SJCRH30 (cell line): Measurements from ENCODE around the gene SP2. TPM values are rescaled to one million over a fixed set of nuclear protein-coding genes. Genes with fewer than 3 reads are reported as not detected.

ENCODE experiments used
- DNase-seq, 2 experiments: peaks; one replicate each; pipeline ENCODE4 v3.0.0-alpha.2; 2015 to 2020
- H3K27ac ChIP-seq: fragments of 250-450 bp; sonication (Bioruptor Pico); 2 replicates; pipeline ENCODE4 v1.5.1; 2020; ENCODE audit warnings: mild to moderate bottlenecking, moderate library complexity
- H3K27me3 ChIP-seq: fragments of 250-450 bp; sonication (Bioruptor Pico); 2 replicates; pipeline ENCODE4 v1.5.1; 2020; ENCODE audit warnings: mild to moderate bottlenecking, moderate library complexity
- H3K36me3 ChIP-seq: fragments of 250-450 bp; sonication (Bioruptor Pico); 2 replicates; pipeline ENCODE4 v1.5.1; 2020; ENCODE audit warnings: mild to moderate bottlenecking, moderate library complexity
- H3K4me1 ChIP-seq: fragments of 250-450 bp; sonication (Bioruptor Pico); 2 replicates; pipeline ENCODE4 v1.5.1; 2020; ENCODE audit warnings: mild to moderate bottlenecking, moderate library complexity
- H3K4me3 ChIP-seq: fragments of 250-450 bp; sonication (Bioruptor Pico); 2 replicates; pipeline ENCODE4 v1.5.1; 2020; ENCODE audit warnings: mild to moderate bottlenecking, moderate library complexity
- H3K9me3 ChIP-seq: fragments of 250-450 bp; sonication (Bioruptor Pico); replicated peaks from 2 replicates; pipeline ENCODE4 v1.5.1; 2020; ENCODE audit warnings: mild to moderate bottlenecking, moderate library complexity
- total RNA-seq: library from RNA; depleted of rRNA; stranded (reverse); fragments of >200 nt; shearing (Covaris generic); gene quantifications from 2 replicates; pipeline ENCODE4 v1.2.3, GENCODE V29; 2014

The SP2 gene
- total RNA-seq, 1 experiment from 2014 or later: 3.9 TPM

DNA sequence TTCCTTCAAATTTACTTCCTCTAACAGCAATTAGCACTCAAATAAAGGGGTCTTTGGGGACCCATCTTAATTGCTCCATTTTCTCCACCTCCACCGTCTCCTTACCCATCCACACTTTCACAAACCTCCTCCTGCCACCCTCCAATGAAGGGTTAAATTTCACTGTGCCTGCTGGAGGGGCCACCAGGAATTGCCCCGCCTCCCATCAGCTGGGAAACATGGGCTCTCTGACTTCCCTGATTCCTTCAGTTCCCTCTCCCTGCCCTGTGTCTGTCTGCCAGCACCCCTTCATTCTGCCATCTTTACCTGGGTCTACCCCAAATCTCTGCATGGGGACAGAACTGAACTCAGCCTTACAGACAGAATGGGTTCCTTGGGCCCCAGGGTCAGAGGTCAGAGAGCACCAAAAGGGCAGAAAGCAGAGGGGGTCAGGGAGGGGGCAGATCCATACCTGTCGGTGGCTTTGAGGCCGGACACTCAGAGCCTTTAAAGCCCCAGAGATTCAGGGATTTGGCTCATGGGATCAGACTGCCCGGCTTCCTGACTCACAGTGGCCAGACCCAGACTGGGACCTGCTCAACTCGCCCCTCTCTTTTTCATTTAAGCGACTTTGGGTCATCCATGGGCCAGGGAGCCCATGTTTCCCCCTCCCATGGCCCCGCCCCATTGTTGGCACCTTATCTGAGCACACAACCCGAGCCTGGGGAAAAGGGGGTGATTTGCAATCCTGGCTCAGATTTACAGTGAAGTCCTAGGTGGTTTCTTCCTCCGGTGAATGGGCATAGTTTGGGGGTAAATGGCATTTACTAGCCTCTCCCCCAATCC lies 17.6 kb upstream of the SP2 start:
- Histone ChIP-seq H3K36me3 (no peaks in the 10 kb centered on the region), H3K27me3 (peaks cover 44% of the 10 kb centered on the region), H3K9me3 (no peaks in the 10 kb centered on the region), H3K4me3 (no peak overlapping the region), H3K27ac (no peak overlapping the region), H3K4me1 (no peaks in the 10 kb centered on the region)
- no peak for DNase-seq

DNA sequence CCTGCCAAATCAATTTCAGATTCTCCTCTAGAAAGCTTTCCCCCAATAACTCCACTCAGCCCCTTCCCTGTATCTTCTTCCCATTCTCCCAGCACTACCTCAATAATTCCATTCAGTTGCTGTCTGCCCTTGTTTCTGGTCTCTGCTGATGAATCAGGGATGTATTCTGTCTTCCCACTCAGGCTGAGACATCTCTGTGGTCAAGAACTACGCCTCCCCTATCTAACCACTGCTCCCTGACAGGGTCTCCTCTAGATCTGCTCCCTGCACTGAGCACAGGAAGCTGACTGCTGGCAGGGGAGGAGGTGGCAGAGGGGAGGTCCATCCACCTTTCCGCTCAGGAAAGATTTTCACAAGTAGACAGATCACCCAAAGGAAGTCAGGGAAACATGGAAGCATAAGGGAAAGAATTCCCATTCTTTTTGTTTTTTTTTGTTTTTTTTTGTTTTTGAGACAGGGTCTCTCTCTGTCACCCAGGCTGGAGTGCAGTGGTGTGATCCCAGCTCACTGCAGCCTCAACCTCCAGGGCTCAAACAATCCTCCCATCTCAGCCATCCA lies 16.9 kb upstream of the SP2 start:
- Histone ChIP-seq H3K27me3 (peaks cover 44% of the 10 kb centered on the region), H3K4me1 (no peaks in the 10 kb centered on the region), H3K36me3 (no peaks in the 10 kb centered on the region), H3K9me3 (no peaks in the 10 kb centered on the region), H3K27ac (no peak overlapping the region), H3K4me3 (no peak overlapping the region)
- DNase-seq: no peak

DNA sequence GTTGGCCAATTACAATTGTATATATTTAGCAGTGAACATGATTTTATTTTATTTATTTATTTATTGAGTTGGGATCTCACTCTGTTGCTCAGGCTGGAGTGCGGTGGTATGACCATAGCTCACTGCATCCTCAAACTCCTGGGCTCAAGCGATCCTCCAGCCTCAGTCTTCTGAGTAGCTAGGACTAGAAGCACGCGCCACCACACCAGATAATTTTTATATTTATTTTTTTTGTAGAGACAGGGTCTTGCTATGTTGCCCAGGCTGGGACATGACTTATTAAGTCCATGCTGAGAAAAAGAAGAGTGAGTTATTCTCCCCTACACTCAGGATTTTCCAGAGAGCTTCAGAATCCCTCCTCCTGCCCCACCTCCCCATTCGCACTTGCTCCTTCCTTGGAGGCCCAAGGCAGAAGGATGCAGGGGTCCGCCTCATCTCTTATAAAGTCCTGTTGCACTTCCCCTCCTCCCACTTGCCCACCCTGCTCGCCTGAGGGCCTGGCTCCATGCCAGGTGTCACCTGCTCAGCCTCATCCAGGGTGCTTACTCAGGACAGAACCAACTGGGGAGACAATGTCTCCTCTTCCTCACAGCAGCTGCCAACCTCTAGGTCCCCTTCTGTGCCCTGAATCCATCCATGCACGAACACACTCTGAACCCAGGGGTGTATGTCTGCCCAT lies 16.1 kb upstream of the SP2 start:
- peaks cover 50% of the 10 kb centered on the region for H3K27me3 ChIP-seq
- peak; percentile 34 to 39 for DNase-seq
- no peak overlapping the region for H3K27ac ChIP-seq
- H3K4me3 ChIP-seq: no peak overlapping the region
- no peaks in the 10 kb centered on the region for H3K36me3 ChIP-seq
- no peaks in the 10 kb centered on the region for H3K9me3 ChIP-seq
- no peaks in the 10 kb centered on the region for H3K4me1 ChIP-seq

DNA sequence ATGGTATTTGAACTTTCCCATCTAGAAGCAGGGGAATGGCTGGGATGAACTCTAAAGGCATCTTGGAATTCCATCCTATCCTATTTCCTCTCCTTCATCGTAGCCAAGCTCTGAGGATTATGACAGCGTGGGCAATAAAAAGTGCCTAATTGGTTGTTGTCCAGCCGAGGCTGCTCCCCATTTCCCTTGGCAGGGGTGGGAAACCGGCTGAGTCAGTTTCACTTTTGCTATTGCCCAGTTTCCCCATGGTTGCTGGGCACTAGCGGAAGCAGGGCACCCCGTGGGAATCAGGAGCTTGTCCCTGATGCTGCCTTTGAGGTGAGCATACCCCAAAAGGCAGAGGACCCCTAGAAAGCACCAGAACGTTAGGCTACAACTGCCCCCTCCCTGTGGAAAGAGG lies 13.8 kb upstream of the SP2 start:
- Histone ChIP-seq H3K9me3 (no peaks in the 10 kb centered on the region), H3K27ac (no peak overlapping the region), H3K36me3 (no peaks in the 10 kb centered on the region), H3K4me3 (no peak overlapping the region), H3K27me3 (peaks cover 54% of the 10 kb centered on the region), H3K4me1 (no peaks in the 10 kb centered on the region)
- DNase-seq: no peak

DNA sequence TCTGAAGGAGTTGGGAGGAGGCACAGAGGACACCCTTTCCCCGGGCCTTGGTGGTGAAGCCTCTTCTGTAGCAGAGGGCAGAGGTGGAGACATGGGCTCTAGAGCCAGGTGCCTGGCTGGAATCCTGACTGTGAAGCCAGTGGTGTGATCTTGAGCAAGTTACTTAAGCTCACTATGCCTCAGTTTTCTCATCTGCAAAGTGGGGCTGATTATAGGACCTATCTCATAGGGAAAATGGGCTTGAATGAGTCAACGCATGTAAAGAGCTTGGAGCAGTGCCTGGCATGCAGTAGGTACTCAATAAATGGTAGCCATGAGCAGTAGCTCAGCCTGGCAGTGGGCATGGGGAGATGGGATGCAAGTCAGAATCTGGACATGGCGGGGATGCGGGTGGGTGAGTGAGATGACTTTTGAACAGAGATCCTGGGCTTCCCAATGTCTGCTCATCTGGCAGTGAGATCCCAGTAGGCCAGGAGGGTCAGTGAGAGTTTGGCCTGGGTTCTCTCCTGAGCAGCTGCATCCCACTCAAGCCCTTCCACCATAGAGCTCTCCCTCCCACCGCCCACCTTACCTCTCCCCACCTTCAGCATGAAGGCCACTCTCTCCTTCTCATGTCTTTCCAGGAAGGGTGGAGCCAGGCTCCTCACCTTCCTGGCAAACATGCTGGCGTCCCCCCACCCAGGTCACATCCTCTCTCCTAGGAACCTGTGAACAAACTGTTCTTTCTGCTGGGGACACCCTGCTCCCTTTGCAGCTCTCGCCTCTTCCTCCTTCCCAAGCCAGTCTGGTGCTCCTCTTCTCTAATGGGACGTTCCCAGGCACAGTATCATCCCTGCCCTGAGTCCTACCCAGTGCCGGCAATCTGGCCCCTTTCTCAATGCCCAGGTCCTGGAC lies 13.1 kb upstream of the SP2 start:
- no peak overlapping the region for H3K27ac ChIP-seq
- peaks cover 47% of the 10 kb centered on the region for H3K27me3 ChIP-seq
- H3K4me1 ChIP-seq: no peaks in the 10 kb centered on the region
- H3K9me3 ChIP-seq: no peaks in the 10 kb centered on the region
- H3K36me3 ChIP-seq: no peaks in the 10 kb centered on the region
- no peak overlapping the region for H3K4me3 ChIP-seq
- no peak for DNase-seq

DNA sequence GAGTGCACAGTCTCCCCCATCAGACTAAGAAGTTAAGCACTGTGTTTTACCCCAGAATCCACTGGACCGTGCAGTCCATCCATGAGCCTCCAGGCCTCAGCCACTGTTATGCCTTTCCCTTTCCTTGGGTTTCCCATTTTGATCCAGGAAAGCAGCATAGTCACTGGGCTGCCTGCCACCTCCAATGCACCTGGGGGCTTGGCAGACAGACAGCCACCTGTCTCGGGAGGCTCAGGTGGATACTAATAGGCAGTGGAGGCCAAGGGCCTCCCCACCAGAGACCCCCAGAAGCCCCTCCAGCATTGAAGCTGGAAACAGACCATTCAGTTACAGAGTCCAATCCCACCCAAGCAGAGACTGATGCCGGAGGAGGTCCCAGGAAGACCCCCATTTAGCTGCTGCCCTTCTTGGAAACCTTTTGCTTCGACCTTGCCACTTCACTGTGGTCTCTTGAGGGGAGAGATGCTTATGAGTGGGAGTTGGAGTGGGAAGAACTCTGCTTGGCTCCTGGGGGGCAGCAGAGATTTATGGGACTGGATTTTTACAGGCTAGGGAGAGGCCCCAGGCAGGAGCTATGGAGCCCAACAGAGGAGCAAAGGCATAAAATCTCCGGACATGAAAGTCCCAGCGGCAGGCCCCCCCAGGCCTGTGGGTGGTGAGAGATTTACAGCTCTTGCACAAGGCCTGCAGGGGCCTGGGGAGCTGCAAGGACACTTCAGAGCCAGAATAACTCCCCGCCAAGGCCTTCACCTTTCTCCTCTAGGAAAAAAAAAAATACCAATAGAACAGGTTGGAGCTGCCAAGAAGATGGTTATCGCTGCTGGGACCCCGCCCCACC lies 12.2 kb upstream of the SP2 start:
- DNase-seq: no peak
- peaks cover 38% of the 10 kb centered on the region for H3K27me3 ChIP-seq
- H3K36me3 ChIP-seq: no peaks in the 10 kb centered on the region
- H3K9me3 ChIP-seq: no peaks in the 10 kb centered on the region
- H3K4me1 ChIP-seq: no peaks in the 10 kb centered on the region
- H3K27ac ChIP-seq: no peak overlapping the region
- H3K4me3 ChIP-seq: no peak overlapping the region

DNA sequence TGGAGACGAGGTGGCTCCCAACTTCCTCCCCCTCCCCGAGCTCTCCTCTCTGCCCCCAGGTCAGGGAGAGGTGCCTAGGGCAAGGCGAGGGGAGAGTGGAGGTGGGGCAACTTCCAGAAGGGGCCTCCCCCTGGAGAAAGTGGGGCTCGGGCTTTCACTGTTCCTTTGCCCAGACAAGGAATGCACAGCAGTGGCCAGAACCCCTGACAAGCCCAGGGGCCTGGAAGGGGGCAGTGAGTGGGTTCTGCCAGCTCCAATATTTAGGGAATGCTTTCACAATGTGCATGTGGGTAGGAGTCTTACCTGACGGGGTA lies 11.7 kb upstream of the SP2 start:
- Histone ChIP-seq H3K36me3 (no peaks in the 10 kb centered on the region), H3K4me3 (no peak overlapping the region), H3K9me3 (no peaks in the 10 kb centered on the region), H3K27ac (no peak overlapping the region), H3K4me1 (no peaks in the 10 kb centered on the region), H3K27me3 (peaks cover 35% of the 10 kb centered on the region)
- DNase-seq: no peak

DNA sequence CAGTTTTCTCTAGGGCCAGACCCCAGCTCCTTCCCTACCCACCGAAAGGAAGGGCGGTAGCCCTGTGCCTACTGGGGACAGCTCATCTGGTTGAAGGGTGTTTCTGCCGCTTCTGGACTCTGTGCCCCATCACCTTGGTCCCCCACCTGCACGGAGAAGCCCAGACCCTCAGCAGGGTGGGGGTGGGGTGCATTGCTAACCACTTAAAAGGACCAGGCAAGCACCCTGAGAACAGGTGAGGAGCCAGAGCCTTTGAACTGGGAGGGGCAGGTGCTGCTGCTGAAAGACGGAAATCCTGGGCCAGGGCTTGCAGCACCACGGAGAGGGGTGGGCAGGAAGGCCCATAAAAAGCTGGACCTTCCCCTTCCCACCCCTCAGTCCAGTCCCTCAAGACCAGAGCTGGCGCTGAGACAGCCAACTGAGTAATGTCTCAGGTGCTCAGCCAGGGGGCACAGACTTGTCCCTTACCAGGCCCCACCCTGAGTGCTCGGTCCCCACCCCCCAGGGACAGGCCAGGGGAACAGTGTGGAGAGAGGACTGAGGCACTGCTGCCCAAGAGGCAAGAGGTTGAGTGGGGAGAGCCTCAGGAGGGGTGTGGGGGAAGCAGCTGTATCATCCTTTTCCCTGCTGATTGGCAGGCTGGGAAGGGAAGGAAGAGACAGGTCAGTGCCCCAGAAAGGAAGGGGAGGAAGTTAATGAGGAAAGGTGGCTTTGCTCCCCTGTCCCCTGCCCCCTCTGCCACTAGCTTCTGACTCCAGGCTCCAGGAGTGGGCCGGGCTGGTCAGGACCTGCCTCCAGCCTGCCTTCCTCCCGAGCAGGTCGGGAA lies 10.9 kb upstream of the SP2 start:
- H3K4me1 ChIP-seq: no peaks in the 10 kb centered on the region
- H3K27ac ChIP-seq: no peak overlapping the region
- no peaks in the 10 kb centered on the region for H3K36me3 ChIP-seq
- no peaks in the 10 kb centered on the region for H3K9me3 ChIP-seq
- no peak overlapping the region for H3K4me3 ChIP-seq
- peaks cover 35% of the 10 kb centered on the region for H3K27me3 ChIP-seq
- DNase-seq: no peak

DNA sequence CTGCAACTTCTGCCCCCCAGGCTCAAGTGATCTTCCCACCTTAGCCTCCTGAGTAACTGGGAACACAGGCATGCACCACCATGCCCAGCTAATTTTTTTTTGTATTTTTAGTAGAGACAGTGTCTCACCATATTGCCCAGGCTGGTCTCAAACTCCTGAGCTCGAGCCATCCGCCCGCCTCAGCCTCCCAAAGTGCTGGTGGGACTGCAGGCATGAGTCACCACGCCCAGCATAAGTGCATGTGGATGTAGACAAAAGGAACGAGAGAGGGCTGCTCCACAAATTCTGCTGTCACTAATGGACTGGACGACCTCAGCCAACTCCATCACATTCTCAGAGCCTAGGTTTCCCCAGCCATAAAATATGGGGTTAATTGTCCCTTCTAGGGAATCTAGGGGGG lies 7.7 kb upstream of the SP2 start:
- Histone ChIP-seq H3K27ac (no peak overlapping the region), H3K4me3 (no peak overlapping the region), H3K36me3 (no peaks in the 10 kb centered on the region), H3K9me3 (no peaks in the 10 kb centered on the region), H3K4me1 (no peaks in the 10 kb centered on the region), H3K27me3 (peaks cover 26% of the 10 kb centered on the region)
- DNase-seq: no peak

DNA sequence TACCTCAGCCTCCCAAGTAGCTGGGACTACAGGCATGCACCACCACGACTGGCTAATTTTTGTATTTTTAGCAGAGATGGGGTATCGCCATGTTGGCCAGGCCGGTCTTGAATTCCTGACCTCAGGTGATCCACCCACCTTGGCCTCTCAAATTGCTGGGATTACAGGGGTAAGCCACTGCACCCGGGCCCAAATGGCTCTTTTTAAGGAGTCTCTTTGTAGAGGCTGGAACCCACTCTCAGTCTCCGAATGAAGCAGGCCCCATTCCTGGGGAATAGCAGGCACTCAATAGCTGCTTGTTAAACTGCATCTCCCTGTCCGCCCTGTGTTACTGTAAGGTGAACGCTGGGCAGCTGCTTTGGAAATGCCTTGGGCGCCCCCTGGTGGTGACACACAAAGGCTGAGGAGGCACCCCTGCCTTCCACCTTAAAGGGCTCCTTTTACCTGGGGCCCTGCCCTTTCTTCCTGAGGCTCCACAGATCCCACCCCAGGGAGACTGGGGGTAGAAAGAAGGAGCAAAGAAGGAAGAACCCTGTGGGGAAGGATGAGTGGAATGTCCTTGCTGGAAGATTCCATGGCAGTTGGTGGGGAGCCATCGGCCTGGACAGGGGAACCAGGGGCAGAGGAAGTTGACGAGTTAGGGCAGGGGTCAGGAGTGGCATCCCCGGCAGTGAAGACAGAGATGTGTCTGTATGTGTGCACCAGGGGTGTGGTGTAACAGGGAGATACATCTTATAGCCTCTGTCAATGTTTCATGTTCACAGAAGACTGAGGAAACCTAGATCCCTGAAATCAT lies 6.1 kb upstream of the SP2 start:
- no peaks in the 10 kb centered on the region for H3K9me3 ChIP-seq
- peaks cover 13% of the 10 kb centered on the region for H3K27me3 ChIP-seq
- no peak overlapping the region for H3K27ac ChIP-seq
- DNase-seq: peak; percentile 85 to 90
- no peaks in the 10 kb centered on the region for H3K4me1 ChIP-seq
- no peak overlapping the region for H3K4me3 ChIP-seq
- H3K36me3 ChIP-seq: no peaks in the 10 kb centered on the region

DNA sequence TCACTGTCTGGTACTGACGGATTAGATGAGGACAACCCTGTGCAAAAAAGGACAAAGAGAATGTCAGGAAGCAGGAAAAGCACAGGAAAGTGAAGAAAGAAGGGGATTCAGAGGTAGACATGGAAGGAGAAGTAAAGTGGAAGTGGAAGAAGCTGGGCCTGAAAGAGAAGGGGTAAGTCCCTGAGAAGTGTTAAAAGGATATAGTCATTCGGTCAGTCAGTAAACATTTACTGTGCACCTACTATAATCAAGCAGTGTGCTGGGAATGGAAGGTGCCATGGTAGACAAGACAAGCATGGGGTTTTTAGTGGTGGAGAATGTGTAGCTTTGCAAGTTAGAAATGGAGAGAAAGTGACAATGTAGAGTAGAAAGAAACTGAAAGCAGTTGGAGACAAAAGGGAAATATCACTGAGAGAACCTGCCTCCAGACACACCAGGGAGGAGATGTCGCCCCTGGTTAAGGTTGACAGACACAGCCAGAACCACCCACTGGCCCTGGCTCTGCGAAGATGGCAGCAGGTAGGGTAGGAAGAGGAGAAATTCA lies 4.4 kb upstream of the SP2 start:
- H3K27ac ChIP-seq: no peak overlapping the region
- no peaks in the 10 kb centered on the region for H3K4me1 ChIP-seq
- H3K9me3 ChIP-seq: no peaks in the 10 kb centered on the region
- H3K36me3 ChIP-seq: no peaks in the 10 kb centered on the region
- DNase-seq: no peak
- no peak overlapping the region for H3K4me3 ChIP-seq
- H3K27me3 ChIP-seq: no peaks in the 10 kb centered on the region

DNA sequence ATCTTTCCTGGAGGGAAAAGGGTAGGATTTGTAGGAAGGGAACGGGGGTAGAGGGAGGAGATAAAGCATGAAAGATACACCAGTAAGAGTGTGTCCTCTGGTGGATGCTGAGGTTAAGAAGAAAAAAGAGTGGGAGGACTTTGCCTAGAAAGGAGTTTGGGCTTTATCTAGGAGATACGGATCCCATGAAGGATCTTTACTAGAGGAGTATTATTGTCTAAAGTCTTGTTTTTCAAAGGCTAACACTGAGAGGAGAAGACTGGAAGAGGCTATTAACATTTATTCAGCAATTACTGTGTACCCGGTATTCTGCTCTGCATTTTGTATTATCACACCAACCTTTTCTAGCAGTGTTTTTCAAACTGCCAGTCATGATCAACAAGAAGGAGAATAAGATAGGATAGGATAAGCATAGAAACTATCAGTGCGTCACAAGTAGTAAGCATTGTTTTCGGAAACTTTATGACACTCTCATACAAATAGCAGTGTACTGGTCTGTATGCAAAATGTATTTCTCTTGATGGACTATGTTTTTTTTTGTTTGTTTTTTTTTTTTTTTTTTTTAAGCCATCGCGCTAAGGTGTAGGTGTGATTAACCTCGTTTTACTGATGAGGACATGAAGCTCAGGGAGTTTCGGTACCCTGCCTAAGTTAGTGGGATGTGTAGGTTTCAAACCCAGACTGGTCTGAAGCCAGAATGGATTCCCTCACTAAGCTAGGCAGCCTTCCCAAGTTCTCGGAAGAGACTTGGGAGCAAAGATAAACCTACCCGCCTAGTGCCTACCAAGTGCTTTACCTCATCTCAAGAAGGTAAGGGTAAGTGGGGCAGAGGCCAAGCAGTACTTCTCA lies 1.3 kb upstream of the SP2 start:
- H3K4me3 ChIP-seq: peak overlapping the region; percentile 74
- no peak for DNase-seq

More for the DNA sequence above, 1.3 kb upstream of the SP2 start:
- no peaks in the 10 kb centered on the region for H3K9me3 ChIP-seq
- peaks cover 8% of the 10 kb centered on the region for H3K4me1 ChIP-seq
- no peaks in the 10 kb centered on the region for H3K36me3 ChIP-seq
- peak overlapping the region; percentile 49 for H3K27ac ChIP-seq
- H3K27me3 ChIP-seq: no peaks in the 10 kb centered on the region
